ELF-1 (cell line): ENCODE results near the gene EPB41L2.

ENCODE experiments used
- DNase-seq: peaks from one replicate; pipeline ENCODE4 v3.0.0-alpha.2; 2016; ENCODE audit warnings: low read depth, low spot score

The EPB41L2 gene

DNA sequence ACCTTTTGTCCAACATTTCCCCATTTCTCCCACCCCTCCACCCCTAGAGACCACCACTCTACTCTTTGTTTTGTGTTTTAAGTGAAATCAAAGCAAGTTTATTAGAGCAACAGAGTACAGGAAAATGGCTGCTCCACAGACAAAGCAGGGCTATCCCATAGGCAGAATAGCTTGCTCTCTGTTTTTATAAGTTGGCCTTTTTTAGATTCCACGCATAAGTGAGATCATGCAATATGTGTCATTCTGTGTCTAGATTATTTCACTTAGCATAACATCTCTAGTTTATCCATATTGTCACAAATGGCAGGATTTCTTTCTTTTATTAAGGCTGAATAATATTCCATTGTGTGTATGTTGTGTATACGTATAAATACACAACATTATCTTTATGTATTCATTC, 266.0 kb downstream of the EPB41L2 start:
- DNase-seq = no peak

DNA sequence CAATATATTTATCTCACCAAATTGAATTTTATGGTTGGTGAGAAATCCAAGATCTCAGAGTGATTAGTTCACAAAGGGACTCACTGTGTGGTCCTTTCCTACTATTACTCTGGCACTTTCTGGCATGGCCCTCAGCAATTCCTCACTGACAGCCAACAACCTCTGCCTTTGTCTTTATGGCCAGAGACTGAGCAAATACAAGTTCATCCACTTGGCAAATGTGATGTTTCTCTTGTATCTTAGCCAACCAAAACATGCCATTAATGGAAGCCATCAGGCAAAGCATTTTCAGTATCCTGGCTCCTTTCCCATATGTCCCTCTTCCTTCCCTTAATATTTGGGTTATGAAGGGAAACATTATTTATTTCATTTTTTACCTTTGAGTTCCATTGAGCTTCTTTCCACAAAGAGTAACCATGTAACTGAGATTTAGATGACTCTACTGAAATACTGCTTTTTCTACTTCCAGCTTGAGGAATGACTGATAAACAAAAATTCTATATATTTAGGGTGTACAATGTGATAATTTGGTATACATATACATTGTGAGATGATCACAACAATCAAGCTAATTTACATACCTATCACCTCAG, 266.6 kb downstream of the EPB41L2 start:
- DNase-seq = peak; percentile 38

- no peak for DNase-seq
These were observed 268.3 kb downstream of the EPB41L2 start for GRCh38 chr6:130794738-130795137.

DNA sequence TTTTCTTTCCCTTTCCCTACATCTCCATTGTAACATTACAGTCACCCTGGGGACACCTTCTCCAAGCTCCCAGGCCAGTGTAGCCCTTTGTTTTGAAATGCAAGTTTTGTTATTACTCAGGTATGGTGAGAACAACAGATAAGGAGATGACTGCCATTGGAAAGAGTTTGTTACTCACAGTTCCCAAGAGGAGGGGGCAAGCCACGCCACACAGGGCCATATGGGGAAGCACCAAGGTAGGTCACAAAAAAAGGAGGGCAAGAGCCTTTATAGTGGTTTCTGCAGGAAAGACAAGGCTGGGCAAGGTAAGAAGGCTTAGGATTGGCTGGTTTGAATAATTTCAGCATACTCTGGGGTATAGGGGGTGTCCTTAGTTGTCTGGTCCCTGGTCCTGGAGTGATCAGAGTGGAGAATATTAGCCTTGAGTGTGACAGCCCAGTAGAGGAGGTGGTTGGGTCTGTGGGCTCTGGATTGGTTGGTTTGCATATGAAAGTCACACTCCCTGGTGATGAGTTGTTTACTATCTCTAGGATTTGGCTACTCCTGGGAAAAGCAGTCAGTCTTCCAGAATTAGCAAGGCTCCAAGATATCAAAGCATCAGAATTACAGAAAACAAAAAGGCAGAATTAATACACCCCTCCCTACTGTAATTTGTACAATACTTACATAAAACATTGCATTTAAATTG, 268.9 kb downstream of the EPB41L2 start:
- no peak for DNase-seq
